ENCODE results near the gene TMPO.
"Not testable (repeated sequence)": the region's sequence is repeated elsewhere in the genome, so short reads cannot be mapped to it uniquely, and the experiment has no call there.

DNA sequence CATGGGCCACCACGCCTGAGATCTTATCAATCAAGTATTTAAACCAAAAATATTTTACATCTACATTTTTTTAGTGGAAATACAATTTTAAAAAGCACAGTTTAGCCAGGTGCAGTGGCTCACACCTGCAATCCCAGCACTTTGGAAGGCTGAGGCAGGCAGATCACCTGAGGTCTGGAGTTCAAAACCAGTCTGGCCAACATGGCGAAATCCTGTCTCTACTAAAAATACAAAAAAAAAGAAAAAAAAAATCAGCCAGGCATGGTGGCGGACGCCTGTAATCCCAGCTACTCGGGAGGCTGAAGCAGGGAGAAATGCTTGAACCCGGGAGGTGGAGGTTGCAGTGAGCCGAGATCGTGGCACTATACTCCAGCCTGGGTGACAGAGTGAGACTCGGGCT, 27.0 kb upstream of the TMPO start:
- TF ChIP-seq, protein P1, sequence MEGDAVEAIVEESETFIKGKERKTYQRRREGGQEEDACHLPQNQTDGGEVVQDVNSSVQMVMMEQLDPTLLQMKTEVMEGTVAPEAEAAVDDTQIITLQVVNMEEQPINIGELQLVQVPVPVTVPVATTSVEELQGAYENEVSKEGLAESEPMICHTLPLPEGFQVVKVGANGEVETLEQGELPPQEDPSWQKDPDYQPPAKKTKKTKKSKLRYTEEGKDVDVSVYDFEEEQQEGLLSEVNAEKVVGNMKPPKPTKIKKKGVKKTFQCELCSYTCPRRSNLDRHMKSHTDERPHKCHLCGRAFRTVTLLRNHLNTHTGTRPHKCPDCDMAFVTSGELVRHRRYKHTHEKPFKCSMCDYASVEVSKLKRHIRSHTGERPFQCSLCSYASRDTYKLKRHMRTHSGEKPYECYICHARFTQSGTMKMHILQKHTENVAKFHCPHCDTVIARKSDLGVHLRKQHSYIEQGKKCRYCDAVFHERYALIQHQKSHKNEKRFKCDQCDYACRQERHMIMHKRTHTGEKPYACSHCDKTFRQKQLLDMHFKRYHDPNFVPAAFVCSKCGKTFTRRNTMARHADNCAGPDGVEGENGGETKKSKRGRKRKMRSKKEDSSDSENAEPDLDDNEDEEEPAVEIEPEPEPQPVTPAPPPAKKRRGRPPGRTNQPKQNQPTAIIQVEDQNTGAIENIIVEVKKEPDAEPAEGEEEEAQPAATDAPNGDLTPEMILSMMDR (IDR thresholded peaks at IDR 0.05; ENCODE audit: poor library complexity, severe bottlenecking): not testable (repeated sequence)
- not testable (repeated sequence) for TF ChIP-seq MXI1 (conservative IDR thresholded peaks at IDR 0.05; ENCODE audit: poor library complexity, severe bottlenecking); EZH2 (IDR thresholded peaks at IDR 0.05; ENCODE audit: borderline replicate concordance, insufficient read depth, low read length, poor library complexity, severe bottlenecking); POLR2AphosphoS5 (IDR thresholded peaks at IDR 0.05); EP300 (conservative IDR thresholded peaks at IDR 0.05; ENCODE audit: poor library complexity, severe bottlenecking); TAF1 (IDR thresholded peaks at IDR 0.05; ENCODE audit: low read depth)
- TF ChIP-seq, protein P2, sequence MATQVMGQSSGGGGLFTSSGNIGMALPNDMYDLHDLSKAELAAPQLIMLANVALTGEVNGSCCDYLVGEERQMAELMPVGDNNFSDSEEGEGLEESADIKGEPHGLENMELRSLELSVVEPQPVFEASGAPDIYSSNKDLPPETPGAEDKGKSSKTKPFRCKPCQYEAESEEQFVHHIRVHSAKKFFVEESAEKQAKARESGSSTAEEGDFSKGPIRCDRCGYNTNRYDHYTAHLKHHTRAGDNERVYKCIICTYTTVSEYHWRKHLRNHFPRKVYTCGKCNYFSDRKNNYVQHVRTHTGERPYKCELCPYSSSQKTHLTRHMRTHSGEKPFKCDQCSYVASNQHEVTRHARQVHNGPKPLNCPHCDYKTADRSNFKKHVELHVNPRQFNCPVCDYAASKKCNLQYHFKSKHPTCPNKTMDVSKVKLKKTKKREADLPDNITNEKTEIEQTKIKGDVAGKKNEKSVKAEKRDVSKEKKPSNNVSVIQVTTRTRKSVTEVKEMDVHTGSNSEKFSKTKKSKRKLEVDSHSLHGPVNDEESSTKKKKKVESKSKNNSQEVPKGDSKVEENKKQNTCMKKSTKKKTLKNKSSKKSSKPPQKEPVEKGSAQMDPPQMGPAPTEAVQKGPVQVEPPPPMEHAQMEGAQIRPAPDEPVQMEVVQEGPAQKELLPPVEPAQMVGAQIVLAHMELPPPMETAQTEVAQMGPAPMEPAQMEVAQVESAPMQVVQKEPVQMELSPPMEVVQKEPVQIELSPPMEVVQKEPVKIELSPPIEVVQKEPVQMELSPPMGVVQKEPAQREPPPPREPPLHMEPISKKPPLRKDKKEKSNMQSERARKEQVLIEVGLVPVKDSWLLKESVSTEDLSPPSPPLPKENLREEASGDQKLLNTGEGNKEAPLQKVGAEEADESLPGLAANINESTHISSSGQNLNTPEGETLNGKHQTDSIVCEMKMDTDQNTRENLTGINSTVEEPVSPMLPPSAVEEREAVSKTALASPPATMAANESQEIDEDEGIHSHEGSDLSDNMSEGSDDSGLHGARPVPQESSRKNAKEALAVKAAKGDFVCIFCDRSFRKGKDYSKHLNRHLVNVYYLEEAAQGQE (IDR thresholded peaks at IDR 0.05; ENCODE audit: borderline replicate concordance): not testable (repeated sequence)

Data from neural cell (in vitro differentiated cells).